Esophagus muscularis mucosa (tissue), 3 donors: ENCODE results near the gene KRT32.

Experiments
- CTCF ChIP-seq, 3 experiments: fragments of 200-600 bp in 2 of 3; fragments of 450-650 bp in 1 of 3; sonication (generic) in 2 of 3; IDR thresholded peaks; one replicate each; pipeline ENCODE4 v1.5.1; 2017 to 2019; ENCODE audit warnings: antibody characterized with exemption in 3 of 3, mild to moderate bottlenecking in 2 of 3, moderate library complexity in 1 of 3
- POLR2A ChIP-seq: fragments of 450-650 bp; IDR thresholded peaks from one replicate; pipeline ENCODE4 v1.6.1; 2017; ENCODE audit warnings: antibody characterized with exemption, moderate library complexity, mild to moderate bottlenecking, low read depth
- POLR2AphosphoS5 ChIP-seq, 2 donors: sonication (generic); formaldehyde crosslinking; IDR thresholded peaks; one replicate each; pipeline ENCODE4 v1.6.1; 2017; ENCODE audit warnings: antibody characterized with exemption in 2 of 2

GRCh38 chr17:41434415-41434814 is 32.8 kb downstream of the KRT32 start:
- no peak for TF ChIP-seq CTCF (IDR thresholded peaks at IDR 0.05)
- no peak for TF ChIP-seq POLR2AphosphoS5 (IDR thresholded peaks at IDR 0.05)
- TF ChIP-seq POLR2A = no peak
